Suprapubic skin (tissue), 4 donors: Measurements from ENCODE around the gene SMARCD3. TPM values are rescaled to one million over a fixed set of nuclear protein-coding genes. Genes with fewer than 3 reads are reported as not detected.

Experiments used
- DNase-seq, 2 donors: peaks; one replicate each; pipeline ENCODE4 v3.0.0-alpha.2; 2019; ENCODE audit warnings: low spot score in 2 of 2
- H3K27ac ChIP-seq: fragments of 200-600 bp; sonication (generic); one replicate; pipeline ENCODE4 v1.5.1; 2019
- H3K27me3 ChIP-seq: fragments of 200-600 bp; sonication (generic); one replicate; pipeline ENCODE4 v1.5.1; 2019
- H3K36me3 ChIP-seq: fragments of 200-600 bp; sonication (generic); one replicate; pipeline ENCODE4 v1.5.1; 2019
- H3K4me1 ChIP-seq: fragments of 200-600 bp; sonication (generic); one replicate; pipeline ENCODE4 v1.5.1; 2019
- H3K4me3 ChIP-seq: fragments of 200-600 bp; sonication (generic); one replicate; pipeline ENCODE4 v1.5.1; 2019; ENCODE audit warnings: mild to moderate bottlenecking
- H3K9me3 ChIP-seq: fragments of 200-600 bp; sonication (generic); one replicate; pipeline ENCODE4 v1.5.1; 2019
- EP300 ChIP-seq: sonication (generic); formaldehyde crosslinking; IDR thresholded peaks from one replicate; pipeline ENCODE4 v1.6.1; 2017; ENCODE audit warnings: antibody characterized with exemption
- POLR2A ChIP-seq, 2 donors: fragments of 450-650 bp; IDR thresholded peaks; one replicate each; pipeline ENCODE4 v1.6.1; 2017; ENCODE audit warnings: antibody characterized with exemption in 2 of 2, mild to moderate bottlenecking in 2 of 2, moderate library complexity in 2 of 2
- POLR2AphosphoS5 ChIP-seq, 3 donors: sonication (generic); formaldehyde crosslinking; IDR thresholded peaks; one replicate each; pipeline ENCODE4 v1.6.1; 2017; ENCODE audit warnings: antibody characterized with exemption in 3 of 3
- WGBS: methylation state at CpG from one replicate; pipeline ENCODE4 v1.1.5; 2018; 5-methylcytosine and 5-hydroxymethylcytosine counted together
- total RNA-seq, 4 donors: library from RNA; depleted of rRNA; stranded (reverse); fragments of >200 nt; gene quantifications; one replicate each; pipeline ENCODE4 v1.1.0, GENCODE V29; 2016
- TF ChIP-seq, protein P1 (sequence below), 2 donors: fragments of 200-600 bp in 1 of 2; fragments of 450-650 bp in 1 of 2; sonication (generic) in 1 of 2; IDR thresholded peaks; one replicate each; pipeline ENCODE4 v1.5.1; 2016 to 2019; ENCODE audit warnings: antibody characterized with exemption in 2 of 2, mild to moderate bottlenecking in 1 of 2, moderate library complexity in 1 of 2

SMARCD3 gene
- total RNA-seq, 4 donors from 2014 or later, result 9.6 to 15.8 (median 10.9) TPM

GRCh38 chr7:151215396-151215795 lies 33.1 kb downstream of the SMARCD3 start:
- TF ChIP-seq POLR2A (IDR thresholded peaks at IDR 0.05) (no peak), EP300 (no peak), POLR2AphosphoS5 (IDR thresholded peaks at IDR 0.05) (no peak)
- TF ChIP-seq, protein P1, sequence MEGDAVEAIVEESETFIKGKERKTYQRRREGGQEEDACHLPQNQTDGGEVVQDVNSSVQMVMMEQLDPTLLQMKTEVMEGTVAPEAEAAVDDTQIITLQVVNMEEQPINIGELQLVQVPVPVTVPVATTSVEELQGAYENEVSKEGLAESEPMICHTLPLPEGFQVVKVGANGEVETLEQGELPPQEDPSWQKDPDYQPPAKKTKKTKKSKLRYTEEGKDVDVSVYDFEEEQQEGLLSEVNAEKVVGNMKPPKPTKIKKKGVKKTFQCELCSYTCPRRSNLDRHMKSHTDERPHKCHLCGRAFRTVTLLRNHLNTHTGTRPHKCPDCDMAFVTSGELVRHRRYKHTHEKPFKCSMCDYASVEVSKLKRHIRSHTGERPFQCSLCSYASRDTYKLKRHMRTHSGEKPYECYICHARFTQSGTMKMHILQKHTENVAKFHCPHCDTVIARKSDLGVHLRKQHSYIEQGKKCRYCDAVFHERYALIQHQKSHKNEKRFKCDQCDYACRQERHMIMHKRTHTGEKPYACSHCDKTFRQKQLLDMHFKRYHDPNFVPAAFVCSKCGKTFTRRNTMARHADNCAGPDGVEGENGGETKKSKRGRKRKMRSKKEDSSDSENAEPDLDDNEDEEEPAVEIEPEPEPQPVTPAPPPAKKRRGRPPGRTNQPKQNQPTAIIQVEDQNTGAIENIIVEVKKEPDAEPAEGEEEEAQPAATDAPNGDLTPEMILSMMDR (IDR thresholded peaks at IDR 0.05), result no peak
- no peaks in the 10 kb centered on the region for H3K9me3 ChIP-seq
- DNase-seq, result no peak
- peaks cover 80% of the 10 kb centered on the region for H3K36me3 ChIP-seq
- no peaks in the 10 kb centered on the region for H3K27me3 ChIP-seq
- H3K4me3 ChIP-seq, result no peak overlapping the region
- 87% methylated on average over 5 of the region's 5 CpGs for WGBS
- H3K27ac ChIP-seq, result no peak overlapping the region
- no peaks in the 10 kb centered on the region for H3K4me1 ChIP-seq

DNA sequence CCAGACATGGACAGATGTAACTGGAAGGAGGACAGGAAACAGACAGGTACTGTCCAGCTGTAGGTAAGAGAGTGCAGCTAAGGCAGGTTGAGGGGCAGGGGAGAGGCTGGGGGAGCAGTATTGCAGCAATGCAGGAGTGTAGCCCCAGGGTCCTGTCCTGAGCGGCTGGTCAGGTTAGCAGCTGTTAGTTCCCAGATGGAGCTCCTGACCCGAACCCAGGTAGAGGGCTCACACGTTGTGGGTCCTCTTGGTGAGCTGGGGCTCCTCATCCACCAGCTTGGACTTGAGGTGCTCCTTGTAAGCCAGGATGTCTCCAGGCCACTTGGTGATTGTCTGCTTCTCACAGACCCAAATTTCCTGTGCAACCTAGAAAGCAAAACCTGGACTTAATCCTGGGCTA lies 34.7 kb downstream of the SMARCD3 start:
- Histone ChIP-seq H3K27ac (no peak overlapping the region), H3K27me3 (no peaks in the 10 kb centered on the region), H3K9me3 (no peaks in the 10 kb centered on the region), H3K36me3 (peaks cover 64% of the 10 kb centered on the region), H3K4me1 (no peaks in the 10 kb centered on the region), H3K4me3 (no peak overlapping the region)
- no peak for TF ChIP-seq EP300
- TF ChIP-seq, protein P1 (IDR thresholded peaks at IDR 0.05), result no peak
- TF ChIP-seq POLR2A (IDR thresholded peaks at IDR 0.05), result no peak
- TF ChIP-seq POLR2AphosphoS5 (IDR thresholded peaks at IDR 0.05), result no peak
- DNase-seq, result no peak
- WGBS, result 68% methylated on average over 3 of the region's 3 CpGs

DNA sequence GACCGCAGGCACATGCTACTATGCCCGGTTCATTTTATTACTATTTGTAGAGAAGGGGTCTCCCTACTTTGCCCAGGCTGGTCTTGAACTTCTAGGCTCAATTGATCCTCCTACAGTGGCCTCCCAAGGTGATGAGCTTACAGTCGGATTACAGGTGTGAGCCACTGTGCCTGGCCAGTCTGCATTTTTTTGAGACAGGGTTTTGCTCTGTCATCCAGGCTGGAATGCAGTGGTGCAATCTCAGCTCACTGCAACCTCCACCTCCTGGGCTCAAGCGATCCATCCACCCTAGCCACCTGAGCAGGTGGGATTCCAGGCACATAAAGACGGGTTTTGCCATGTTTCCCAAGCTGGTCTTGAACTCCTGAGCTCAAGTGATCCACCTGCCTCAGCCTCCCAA lies 35.9 kb downstream of the SMARCD3 start:
- Histone ChIP-seq H3K27me3 (no peaks in the 10 kb centered on the region), H3K4me1 (no peaks in the 10 kb centered on the region), H3K9me3 (no peaks in the 10 kb centered on the region), H3K4me3 (no peak overlapping the region), H3K27ac (no peak overlapping the region), H3K36me3 (peaks cover 52% of the 10 kb centered on the region)
- DNase-seq, result no peak
- 88% methylated on average over 5 of the region's 5 CpGs for WGBS
- no peak for TF ChIP-seq POLR2AphosphoS5 (IDR thresholded peaks at IDR 0.05)

GRCh38 chr7:151211155-151211772 lies 37.2 kb downstream of the SMARCD3 start:
- H3K27ac ChIP-seq, result no peak overlapping the region
- WGBS, result 81% methylated on average over 3 of the region's 3 CpGs
- peaks cover 39% of the 10 kb centered on the region for H3K36me3 ChIP-seq
- no peak for DNase-seq
- no peaks in the 10 kb centered on the region for H3K9me3 ChIP-seq
- TF ChIP-seq, protein P1 (IDR thresholded peaks at IDR 0.05), result no peak
- TF ChIP-seq EP300 (no peak), POLR2A (IDR thresholded peaks at IDR 0.05) (no peak), POLR2AphosphoS5 (IDR thresholded peaks at IDR 0.05) (no peak)
- no peaks in the 10 kb centered on the region for H3K4me1 ChIP-seq
- no peak overlapping the region for H3K4me3 ChIP-seq
- no peaks in the 10 kb centered on the region for H3K27me3 ChIP-seq

GRCh38 chr7:151210087-151210854 lies 38.2 kb downstream of the SMARCD3 start, which contains the start of gene H2BK1:
H2BK1 (minus strand) TSS chr7:151210488; CDS start chr7:151210318, 170 bp downstream.
- no peaks in the 10 kb centered on the region for H3K9me3 ChIP-seq
- H3K27me3 ChIP-seq, result peaks cover 3% of the 10 kb centered on the region
- 81% methylated on average over 17 of the region's 17 CpGs for WGBS
- no peak within 1 kb of the TSS for H3K27ac ChIP-seq
- peaks cover 29% of the 10 kb centered on the region for H3K36me3 ChIP-seq
- TF ChIP-seq POLR2AphosphoS5 (IDR thresholded peaks at IDR 0.05), result no peak
- TF ChIP-seq EP300, result no peak
- TF ChIP-seq POLR2A (IDR thresholded peaks at IDR 0.05), result no peak
- TF ChIP-seq, protein P1 (IDR thresholded peaks at IDR 0.05), result no peak
- DNase-seq, result no peak
- H3K4me1 ChIP-seq, result no peaks in the 10 kb centered on the region
- no peak within 1 kb of the TSS for H3K4me3 ChIP-seq
